H1 (cell line): Measurements from ENCODE around the gene ICAM3. TPM values are rescaled to one million over a fixed set of nuclear protein-coding genes. Genes with fewer than 3 reads are reported as not detected.

ENCODE experiments used
- CHD7 ChIP-seq: fragments of 300-600 bp; sonication (generic); IDR thresholded peaks from 2 replicates; pipeline ENCODE4 v1.7.1; 2012; ENCODE audit warnings: low read length, moderate library complexity, mild to moderate bottlenecking, inconsistent platforms; ENCODE audit not compliant: insufficient replicate concordance
- SIX5 ChIP-seq: IDR thresholded peaks from 2 replicates; pipeline ENCODE4 v1.6.1; 2011; ENCODE audit warnings: mild to moderate bottlenecking, low read depth, low read length
- YY1 ChIP-seq: IDR thresholded peaks from 2 replicates; pipeline ENCODE4 v1.6.1; 2011; ENCODE audit warnings: low read depth, mild to moderate bottlenecking, low read length
- polyA plus RNA-seq, 7 experiments: library from polyadenylated mRNA; depleted of rRNA in 3 of 7; stranded (reverse) in 5 of 7; unstranded in 2 of 7; fragments of >200 nt in 5 of 7; fragments of 200-250 nt in 2 of 7; gene quantifications; 1 replicate in 5 of 7; 2 replicates in 1 of 7; 4 replicates in 1 of 7; pipeline versions ENCODE4 v1.2.1 to v1.2.3, GENCODE V29; 2011 to 2013; ENCODE audit warnings: missing spikeins in 2 of 7, mixed read lengths in 2 of 7
- total RNA-seq: library from RNA; stranded (reverse); fragmentation: NEBNext Ultra II Directional; extraction: Animal tissue kit (Norgen Biotek cat#: 25700); gene quantifications from 2 replicates; pipeline ENCODE4 v1.2.1, GENCODE V29; 2021

Gene ICAM3
- total and polyA plus RNA-seq, 2 of the 8 experiments (the other 6 are each of a cell fraction or from before 2014, with no cell fraction given): 15.4 to 16.5 TPM

- TF ChIP-seq CHD7 (no peak), YY1 (no peak), SIX5 (no peak)
Observed at GRCh38 chr19:10374931-10375330, 35.5 kb upstream of the ICAM3 start (continued).
